ENCODE data around the gene DICER1.
A peak's percentile ranks its signal among the peaks of the same experiment; 100 is the strongest.
"Not testable (repeated sequence)": the region's sequence is repeated elsewhere in the genome, so short reads cannot be mapped to it uniquely, and the experiment has no call there.

The DICER1 gene

GRCh38 chr14:95183532-95184412, 26.4 kb upstream of the DICER1 start:
- DNase-seq, result no peak

GRCh38 chr14:95183082-95183481, 25.8 kb upstream of the DICER1 start:
- DNase-seq, result no peak

- DNase-seq, result no peak
Observed at GRCh38 chr14:95182379-95182778, 25.1 kb upstream of the DICER1 start.

- DNase-seq, result no peak
Observed at GRCh38 chr14:95180966-95181741, 23.8 kb upstream of the DICER1 start.

GRCh38 chr14:95175670-95176069, 18.3 kb upstream of the DICER1 start:
- not testable (repeated sequence) for DNase-seq

GRCh38 chr14:95174184-95174792, 17.0 kb upstream of the DICER1 start:
- DNase-seq, result no peak

GRCh38 chr14:95173518-95173917, 16.2 kb upstream of the DICER1 start:
- DNase-seq, result no peak

GRCh38 chr14:95167177-95167576, 9.8 kb upstream of the DICER1 start:
- no peak for DNase-seq

GRCh38 chr14:95165517-95165916, 8.2 kb upstream of the DICER1 start:
- no peak for DNase-seq

- DNase-seq, result no peak
Observed at GRCh38 chr14:95164506-95164905, 7.2 kb upstream of the DICER1 start.

- no peak for DNase-seq
Observed at GRCh38 chr14:95163666-95164065, 6.3 kb upstream of the DICER1 start.

GRCh38 chr14:95163132-95163531, 5.8 kb upstream of the DICER1 start:
- no peak for DNase-seq

GRCh38 chr14:95162641-95163040, 5.3 kb upstream of the DICER1 start:
- DNase-seq, result no peak

GRCh38 chr14:95157048-95157326, 342 bp downstream of the DICER1 start:
- no peak for DNase-seq

- peak; percentile 38 for DNase-seq
Observed at GRCh38 chr14:95156161-95157047, 925 bp downstream of the DICER1 start.

GRCh38 chr14:95155045-95155444, 2.3 kb downstream of the DICER1 start:
- no peak for DNase-seq

- no peak for DNase-seq
Observed at GRCh38 chr14:95153866-95154265, 3.5 kb downstream of the DICER1 start.

- no peak for DNase-seq
Observed at GRCh38 chr14:95151561-95151960, 5.8 kb downstream of the DICER1 start.

- no peak for DNase-seq
Observed at GRCh38 chr14:95150910-95151309, 6.4 kb downstream of the DICER1 start.

- no peak for DNase-seq
Observed at GRCh38 chr14:95149441-95149840, 7.9 kb downstream of the DICER1 start.

- no peak for DNase-seq
Observed at GRCh38 chr14:95147597-95147996, 9.7 kb downstream of the DICER1 start.

- DNase-seq, result no peak
Observed at GRCh38 chr14:95146079-95146771, 11.1 kb downstream of the DICER1 start.

All from midbrain (tissue), 1 donor.